ENCODE results near the gene TMEM176A.

TMEM176A gene

DNA sequence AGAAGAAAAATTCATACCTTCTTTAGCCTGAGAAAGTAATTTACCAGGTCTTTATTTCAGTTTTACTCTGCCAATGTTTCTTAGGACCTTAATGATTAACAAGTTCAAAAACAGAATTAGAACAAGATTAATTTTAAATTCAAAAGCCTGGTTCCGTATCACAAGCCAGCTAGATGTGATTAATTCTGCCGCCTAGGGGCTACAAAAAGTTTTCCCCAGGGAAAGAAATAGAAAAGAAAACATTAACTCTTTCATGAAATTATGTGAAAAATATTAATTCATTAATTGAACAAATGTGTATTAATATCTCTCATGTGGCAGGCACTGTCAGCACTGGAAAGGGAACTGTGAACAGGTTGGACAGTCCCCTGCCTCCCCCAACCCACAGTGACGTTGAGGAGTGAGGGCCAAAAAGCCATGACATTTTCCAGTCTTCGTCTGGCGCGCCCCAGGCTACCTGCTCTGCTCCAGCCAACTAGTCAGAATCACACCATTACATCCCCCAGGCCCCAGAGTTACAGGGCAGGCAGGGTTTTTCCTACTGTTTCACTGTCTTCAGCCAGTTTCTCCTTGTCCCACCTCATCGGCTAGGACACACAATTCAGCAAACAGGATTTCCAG, 20.1 kb downstream of the TMEM176A start:
- DNase-seq = no peak

DNA sequence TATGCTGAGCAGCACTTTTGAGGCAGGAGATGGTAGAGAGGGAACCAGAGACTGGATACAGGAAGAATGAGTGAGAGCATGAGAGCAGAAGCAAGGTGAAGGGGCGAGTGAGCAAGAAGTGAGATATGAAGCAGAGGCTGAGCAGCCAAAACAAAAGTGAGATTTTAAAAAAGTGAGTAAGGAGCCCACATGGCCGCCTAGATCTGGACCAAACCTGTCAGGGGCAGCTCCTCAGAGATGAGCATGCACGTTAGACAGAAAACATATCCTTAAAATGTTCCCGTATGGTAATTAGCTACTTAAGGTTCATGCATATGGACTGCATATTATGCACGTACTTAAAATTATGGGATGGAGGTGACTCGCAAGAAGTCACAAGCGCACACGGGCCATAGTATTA, 22.5 kb downstream of the TMEM176A start:
- DNase-seq = no peak

DNA sequence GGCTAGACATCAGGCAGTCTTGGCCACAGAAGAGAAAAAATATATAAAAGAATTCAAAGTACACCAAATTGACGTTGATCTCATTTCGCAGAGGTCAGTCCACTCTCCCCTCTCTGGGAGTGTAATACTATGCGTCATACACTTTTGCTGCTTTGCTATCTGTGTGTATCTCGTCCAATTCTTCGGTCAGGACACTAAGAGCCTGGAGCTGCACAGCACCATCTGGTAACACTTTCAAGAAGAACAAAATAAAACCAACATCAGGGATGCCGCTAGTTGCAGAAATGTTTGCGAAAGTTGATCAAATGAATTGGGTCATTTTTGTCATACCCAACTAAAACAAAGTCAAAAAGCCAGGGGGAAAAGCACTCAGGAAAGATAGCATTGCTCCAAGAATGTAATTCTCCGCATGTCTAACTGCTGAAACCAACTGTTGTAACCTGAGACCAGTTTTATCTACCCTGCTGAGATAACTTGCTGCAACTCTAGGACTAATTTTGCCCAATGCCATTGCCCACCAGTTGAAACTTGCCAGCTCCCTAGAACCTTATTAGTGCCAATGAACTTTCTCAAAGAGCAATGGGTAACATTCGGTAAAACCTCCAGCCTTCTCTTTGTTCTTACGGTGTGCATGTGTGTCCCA, 23.0 kb downstream of the TMEM176A start:
- DNase-seq = no peak

DNA sequence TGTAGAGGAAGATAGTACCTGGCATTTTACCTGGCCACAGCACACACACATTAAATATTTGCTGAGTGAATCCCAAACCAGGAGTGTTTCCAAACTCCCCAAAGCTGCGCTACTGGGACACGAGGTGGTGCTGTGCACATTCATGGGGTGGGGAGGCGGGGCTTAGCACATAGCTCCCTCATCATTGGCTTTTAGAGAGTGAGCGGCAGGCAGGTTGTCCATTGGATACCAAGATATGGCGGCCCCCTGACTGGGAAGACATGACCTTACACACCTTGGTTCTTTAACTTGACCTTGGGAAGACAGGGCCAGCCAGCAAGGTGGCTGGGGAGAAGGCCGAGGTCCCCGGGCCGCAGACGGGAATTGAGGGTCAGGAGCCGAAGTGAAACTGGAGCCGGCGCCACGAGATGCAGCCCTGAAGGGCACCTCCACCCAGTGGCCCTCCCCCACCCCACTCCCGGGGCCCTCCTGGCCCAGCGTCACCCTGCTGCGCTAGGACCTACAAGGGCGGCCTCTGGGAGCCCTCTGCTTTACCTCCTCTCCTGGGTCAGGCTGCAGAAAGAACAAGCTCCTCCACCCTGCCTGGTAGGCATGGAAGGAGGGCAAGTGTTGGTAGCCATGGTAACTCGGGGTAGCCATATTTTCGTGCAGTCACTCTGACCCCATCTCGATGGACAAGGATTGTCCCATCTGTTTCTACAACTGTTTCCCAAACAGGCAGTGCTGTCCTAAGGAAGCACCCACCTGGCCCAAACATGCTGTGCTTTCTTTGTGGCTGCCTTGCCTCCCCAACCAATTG, 24.0 kb downstream of the TMEM176A start:
- DNase-seq = no peak

DNA sequence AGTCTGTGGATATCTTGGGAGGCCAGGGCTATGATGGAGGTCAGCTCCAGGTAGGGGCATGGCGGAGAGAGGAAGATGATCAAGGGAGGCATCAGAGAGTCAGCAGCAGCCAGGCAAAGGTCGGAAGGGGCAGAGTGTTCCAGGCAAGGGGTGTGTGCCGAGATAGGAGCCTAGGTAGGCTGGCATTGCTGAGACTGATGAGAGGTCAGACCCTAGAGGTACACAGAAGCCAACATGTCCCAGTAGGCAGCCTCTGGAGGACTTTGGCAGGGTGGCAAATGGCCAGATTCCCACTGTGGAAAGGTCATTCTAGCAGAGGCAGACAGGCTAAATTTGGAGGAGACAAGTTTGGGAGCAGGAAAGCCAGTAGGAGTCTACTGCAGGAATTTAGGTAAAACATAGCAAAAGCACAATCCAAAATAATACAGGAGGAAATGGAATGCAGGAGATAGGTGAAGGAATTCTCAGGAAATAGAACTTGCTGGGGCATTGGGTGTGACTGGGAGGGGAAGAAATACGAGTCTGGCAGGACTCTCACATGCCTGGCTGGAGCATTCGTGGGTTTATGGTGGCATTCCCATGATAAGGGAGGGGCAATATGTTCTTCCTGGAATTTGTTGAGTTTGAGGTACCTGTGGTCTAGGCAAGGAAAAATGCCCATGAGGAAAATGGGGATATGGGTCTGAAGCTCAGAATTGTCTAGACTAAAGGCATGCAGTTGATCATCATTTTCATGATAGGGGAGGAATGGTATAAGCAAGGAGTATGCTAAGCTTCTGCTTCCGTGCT, 25.7 kb downstream of the TMEM176A start:
- DNase-seq = no peak

DNA sequence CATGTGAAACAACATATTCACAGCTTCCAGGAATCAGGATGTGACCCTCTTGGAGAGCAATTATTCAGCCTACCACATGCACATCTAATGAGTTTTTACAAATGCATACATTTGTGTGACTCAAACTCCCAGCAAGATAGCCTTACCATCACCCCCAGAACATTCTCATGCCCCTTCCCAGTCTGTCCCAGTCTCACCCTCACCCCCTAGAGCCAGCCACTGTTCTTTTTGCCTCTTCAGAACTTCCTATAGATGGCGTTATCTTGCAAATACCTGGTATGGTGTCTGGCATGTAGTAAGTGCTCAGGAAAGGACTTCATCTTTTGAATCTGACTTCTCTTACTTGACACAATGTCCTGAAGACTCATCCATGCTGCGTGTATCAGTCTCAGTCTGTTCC, 27.8 kb downstream of the TMEM176A start:
- DNase-seq = no peak

DNA sequence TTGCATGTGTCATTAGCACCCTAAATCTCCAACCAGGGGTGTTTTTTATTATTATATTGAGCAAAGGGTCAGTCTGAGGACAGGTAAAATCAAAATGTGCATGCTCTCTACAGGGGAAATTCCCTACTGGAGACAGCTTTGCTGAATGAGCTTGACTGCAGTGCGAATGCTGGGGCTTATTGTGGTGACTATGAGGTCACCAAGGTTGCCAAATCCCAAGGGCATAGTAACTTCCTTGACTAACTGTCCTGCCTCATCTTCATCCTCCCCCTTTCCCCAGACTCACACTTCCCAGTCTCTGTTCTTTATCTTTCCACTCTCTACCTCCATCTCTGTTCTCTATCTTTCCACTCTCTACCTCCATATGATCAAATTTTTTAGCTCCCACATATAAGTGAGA, 28.9 kb downstream of the TMEM176A start:
- DNase-seq = no peak

DNA sequence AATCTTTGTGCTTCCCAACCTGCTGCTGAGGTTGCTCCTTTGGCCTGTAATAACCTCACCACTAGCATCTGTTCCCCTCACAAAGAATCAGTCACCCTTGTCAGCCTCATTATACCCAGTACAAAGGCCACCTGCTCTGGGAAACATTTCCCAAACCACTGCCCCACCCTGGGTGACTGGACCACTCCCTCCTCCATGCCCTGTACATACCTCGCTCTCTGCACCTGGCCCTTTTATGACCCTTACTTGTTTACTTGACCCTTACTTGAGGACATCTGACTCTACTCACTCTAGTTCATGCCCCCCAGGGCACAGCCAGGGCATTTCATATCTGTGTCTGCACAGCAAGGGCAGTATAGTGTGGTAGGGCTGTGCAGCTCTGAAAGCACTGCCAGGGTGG, 30.4 kb downstream of the TMEM176A start:
- DNase-seq = no peak

DNA sequence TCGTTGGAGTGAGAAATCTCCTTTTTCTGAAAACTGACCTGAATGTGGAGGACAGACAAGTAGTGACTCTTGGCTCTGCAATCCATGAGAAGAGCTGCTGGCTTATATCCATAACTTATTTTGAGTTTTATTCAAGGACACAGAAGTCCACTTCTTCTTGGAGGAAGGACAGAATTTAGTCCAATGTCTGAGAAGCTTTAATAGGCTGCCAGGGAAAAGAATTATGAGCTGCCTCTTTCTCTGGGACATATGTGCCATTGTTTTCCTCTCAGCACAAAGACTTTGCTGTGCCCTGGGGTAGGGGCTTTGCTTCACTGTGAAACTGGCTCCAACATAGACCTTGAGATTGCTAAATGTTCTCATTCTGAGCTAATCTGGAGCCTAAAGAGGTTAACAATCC, 31.3 kb downstream of the TMEM176A start:
- DNase-seq = no peak

DNA sequence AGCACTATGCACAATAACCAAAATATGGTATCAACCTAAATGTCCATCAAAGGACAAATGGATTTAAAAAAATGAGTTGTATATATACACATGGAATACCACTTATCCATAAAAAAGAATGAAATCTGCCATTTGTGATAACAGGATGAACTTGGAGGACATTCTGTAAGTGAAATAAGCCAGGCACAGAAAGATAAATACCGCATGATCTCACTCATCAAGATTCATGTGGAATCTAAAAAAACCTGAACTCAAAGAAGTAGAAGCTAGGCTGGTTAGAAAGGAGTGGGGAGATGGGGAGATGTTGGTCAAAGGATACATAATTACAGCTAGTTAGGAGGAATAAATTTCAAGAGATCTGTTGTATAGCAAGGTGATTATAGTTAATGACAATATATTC, 34.5 kb downstream of the TMEM176A start:
- DNase-seq = no peak

DNA sequence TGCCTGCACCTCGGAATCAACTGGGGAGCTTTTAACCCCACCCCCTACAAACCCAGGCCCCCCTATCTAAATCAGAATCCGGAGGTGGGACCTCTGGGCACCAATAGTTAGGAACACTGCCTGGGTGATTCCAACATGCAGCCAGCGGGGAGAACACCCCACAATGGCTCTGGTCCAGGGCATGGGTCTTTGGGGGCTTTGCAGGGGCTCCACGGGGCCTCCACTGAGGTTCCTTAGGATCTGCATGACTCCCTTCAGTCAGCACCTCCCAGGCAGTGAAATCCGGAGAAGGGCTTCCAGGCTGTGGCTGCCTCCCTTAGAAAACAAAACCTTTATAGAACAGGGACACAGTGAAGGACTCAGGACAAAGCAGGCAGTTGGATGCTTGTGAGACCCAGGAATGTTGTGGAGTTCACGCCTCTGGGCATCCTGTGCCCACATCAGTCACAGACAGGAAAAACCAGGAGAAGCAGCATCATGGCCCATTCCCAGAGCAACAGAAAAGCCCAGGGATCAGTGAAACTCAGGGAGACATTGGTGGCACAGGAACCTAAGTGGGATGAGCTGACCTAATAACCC, 35.2 kb downstream of the TMEM176A start:
- DNase-seq = no peak

DNA sequence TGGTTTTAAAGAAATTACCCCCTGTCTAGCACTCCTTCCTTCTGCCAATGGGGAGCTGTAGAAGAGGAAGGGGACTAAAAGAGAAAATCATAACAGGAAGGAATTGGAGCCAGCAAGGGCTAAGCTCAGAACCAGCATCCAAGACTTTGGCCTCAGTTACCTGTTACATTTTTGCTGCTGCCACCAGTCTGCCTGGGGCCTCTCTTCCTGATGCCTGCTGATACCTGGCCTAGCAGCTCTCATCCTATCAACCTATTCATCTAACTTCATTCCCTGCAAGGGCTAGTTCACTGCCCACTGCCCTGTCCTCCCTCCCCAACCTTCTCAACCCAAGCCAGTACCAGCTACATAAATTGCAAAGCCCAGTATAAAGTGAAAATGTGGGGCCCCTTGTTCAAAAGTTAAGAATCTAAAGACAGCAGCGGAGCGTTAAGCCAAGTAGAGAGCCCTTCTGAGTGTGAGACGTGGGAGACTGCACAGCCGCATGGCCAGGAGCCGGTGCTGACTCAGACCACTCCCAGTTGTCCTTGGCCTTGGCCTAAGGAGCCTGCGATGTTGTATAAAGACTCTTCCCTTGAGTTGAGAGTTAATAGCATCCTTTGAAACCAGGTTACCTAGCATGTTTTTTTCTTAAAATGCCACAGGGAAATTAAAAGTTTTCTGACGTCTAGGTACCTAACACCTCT, 38.5 kb downstream of the TMEM176A start:
- no peak for DNase-seq

DNA sequence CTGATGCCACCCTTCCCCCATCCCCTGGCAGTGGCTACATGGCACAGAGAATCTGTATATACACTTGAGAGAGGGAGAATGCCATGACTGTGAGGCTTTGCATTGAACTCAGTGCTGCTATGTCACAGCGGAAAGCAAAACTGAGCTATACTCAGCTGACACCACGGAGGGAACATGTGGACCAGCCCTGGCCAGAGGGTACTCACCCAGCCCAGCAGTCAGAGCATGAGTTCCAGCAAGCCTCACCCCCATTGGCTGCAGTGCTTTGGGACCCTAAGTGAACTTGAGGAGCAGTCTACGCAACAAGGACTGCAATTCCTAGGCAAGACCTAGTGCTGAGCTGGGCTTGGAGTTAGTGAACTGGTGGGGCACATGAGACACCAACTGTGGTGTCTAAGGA, 41.4 kb downstream of the TMEM176A start:
- no peak for DNase-seq

DNA sequence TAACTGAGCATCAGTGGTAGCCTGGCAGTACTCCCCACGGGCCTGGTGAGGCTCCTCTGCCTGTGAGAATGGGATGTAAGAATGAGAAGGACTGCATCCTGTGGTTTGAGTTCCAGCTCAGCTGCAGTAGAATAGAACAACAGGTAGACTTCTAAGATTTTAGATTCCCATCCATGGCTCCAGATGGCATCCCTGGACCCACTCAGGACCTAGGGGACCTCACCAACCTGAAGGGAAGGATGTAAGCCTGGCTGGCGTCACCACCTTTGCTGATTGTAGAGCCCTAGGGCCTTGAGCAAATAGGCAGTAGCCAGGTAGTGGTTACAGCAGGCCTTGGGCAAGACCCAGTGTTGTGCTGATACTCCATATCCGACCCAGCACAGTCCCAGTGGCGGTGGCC, 42.1 kb downstream of the TMEM176A start:
- no peak for DNase-seq

DNA sequence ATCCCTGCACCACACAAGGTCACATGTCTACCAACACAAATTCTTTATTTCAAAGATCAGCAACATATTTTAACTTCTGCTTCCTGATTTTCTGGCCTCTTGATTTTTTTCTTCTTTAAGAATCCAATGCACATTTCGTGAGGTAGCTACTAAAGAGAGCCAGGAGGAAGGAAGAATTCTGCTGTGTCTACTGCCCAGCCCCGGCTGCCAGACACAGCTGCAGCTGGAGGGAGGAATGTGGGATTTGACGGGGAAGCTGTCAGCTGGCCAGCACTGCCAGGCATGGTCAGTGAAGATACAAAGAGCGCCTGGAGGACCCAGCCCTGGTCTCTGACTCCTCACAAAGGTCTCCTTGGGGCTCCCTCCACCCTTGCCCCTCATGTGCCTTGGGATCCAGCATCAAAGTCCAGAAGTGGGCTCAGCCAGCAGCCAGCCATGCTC, 44.9 kb downstream of the TMEM176A start:
- no peak for DNase-seq

DNA sequence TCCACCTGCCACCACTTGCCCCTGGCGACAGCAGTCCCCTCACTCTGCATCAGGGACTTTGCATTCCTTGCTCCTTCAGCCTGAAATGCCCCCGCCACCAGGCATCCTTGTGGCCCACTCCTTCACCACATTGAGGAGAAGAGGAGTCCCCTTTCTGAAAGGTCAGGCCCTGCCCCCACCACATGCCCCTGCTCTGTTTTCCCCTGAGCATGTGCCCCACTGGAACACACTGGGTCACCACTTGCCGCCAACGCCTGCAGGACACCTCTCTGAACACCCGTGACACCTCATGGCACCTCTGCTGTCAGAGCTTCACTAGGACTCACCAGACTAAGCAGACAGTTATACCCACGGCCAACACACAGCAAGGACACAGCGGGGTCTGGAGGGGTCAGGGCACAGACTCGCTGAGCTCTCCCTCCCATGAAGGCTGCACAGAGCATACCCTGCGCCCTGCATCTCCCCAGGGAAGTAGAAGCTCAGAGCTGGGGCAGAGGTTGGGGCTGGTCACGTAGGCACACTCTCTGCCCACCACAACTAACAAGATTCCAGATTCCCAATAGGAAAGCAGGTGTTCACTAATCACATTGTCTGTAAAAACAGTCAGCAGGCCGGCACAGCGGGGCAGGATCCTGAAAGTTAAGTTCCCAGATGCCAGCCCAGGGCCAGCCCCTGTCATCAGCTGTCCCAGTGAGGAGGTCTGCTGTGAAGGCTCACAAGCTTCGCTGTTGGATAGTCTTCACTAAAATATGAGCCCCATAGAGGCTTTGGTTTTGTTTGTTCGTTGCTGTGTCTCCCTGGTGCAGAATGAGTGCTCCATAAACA, 45.9 kb downstream of the TMEM176A start:
- no peak for DNase-seq

DNA sequence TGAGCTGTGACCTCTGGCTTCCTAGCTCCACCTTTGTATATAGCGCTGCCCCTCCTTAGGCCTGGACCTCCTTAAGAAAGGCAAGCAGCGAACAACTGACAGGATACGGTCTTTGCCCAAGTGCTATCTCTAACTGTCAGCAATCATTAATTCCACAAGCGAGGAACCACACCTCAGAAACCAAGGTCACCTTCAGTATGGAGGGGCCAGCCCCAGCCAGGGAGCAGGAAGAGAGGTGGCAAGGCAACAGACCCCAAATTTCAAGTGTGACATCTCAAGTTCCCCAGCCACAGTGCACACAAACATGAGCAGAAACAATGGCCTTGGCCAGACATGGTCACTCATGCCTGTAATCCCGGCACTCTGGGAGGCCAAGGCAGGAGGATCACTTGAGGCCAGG, 47.0 kb downstream of the TMEM176A start:
- no peak for DNase-seq

DNA sequence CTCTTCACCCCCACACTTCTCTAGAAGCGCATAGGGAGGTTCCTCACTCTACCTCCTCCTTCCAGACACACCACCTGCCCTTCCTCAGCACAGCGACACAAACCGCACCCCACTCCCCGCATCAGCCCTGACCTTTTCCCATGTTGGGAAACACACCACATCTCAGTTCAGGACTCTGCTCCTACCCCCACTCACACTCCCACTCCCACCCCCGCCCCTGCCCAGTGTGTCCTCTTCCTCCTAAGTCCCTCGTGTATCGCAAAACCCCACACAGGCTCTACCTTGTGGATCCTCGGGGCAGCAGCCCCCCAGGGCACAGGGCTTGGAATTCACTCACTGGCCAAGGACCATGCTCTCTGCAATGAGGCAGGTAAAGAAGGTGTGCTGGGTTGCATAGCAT, 47.5 kb downstream of the TMEM176A start:
- DNase-seq = no peak

DNA sequence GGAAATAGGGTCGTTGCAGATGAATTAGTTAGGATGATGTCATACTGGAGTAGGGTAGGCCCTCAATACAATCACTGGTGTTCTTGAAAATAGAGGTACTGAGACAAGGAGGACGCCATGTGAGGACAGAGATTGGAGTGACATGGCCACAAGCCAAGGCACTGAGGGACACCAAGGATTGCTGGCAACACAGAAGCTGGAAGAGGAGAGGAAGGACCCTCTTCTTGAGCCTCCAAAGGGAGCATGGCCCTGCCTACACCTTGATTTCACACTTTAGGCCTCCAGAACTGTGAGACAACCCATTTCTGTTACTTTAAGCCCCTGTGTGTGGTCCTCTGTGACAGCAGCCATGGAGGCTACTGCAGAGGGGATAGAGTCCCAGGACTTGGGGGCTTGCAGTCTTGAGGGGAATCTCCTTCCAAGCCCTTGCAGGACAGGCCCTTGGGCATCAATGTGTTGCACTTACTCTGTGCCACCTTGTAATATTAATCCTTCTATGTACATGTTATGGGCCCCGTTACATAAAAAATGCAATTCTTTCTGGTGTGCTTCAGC, 48.1 kb downstream of the TMEM176A start:
- DNase-seq = no peak

DNA sequence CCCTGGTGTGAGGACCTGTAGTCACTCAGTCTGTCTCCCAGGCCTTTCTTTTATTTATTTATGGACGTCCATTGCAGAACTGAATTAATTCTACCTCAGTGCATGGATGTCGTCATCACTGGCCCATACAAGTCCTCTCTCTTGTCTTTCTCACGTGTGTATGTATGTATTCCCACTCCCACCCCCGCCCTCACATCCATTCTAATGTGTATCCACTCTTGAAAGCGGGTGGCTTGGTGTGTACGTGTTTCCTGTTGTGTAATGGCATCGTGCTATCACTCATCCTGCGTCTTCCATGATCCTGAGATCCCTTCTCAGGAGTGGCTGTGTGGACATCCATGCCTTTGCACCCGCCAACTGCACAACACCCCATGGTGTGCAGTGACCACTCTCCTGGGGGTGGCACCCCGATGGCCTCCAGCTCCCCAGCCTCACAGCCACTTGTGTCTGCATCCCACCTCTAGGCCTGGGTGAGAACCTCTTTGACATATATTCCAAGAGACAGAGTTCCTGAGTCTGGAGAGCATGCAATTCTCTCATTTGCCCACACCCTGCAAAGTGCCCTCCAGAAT, 48.7 kb downstream of the TMEM176A start:
- DNase-seq = no peak

DNA sequence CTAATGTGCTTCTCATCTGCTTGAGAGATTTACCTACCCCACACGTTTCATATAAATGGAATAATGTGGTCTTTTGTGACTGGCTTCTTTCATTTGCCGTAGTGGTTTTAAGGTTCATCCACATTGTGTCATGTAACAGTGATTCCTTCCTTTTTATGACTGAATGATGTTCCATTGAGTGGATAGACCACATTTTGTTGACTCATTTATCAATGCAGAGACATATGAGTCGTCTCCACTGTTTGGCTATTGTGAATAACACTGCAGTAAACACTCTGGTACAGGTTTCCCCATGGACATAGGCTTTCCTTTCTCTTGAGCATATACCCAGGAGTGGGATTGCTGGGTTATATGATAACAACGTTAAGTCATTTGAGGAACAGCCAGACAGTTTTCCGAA, 49.7 kb downstream of the TMEM176A start:
- DNase-seq = no peak

Measured in HCEC 1CT (cell line).